C4-2B (cell line): ENCODE results near the gene TYW3.

ENCODE experiments used
- ZFX ChIP-seq: fragments of 450-650 bp; IDR thresholded peaks from 2 replicates; pipeline ENCODE4 v1.6.1; 2017
- TF ChIP-seq, protein P1 (sequence below): fragments of 450-650 bp; conservative IDR thresholded peaks from 2 replicates; pipeline ENCODE4 v1.5.1; 2017; ENCODE audit warnings: mild to moderate bottlenecking

DNA sequence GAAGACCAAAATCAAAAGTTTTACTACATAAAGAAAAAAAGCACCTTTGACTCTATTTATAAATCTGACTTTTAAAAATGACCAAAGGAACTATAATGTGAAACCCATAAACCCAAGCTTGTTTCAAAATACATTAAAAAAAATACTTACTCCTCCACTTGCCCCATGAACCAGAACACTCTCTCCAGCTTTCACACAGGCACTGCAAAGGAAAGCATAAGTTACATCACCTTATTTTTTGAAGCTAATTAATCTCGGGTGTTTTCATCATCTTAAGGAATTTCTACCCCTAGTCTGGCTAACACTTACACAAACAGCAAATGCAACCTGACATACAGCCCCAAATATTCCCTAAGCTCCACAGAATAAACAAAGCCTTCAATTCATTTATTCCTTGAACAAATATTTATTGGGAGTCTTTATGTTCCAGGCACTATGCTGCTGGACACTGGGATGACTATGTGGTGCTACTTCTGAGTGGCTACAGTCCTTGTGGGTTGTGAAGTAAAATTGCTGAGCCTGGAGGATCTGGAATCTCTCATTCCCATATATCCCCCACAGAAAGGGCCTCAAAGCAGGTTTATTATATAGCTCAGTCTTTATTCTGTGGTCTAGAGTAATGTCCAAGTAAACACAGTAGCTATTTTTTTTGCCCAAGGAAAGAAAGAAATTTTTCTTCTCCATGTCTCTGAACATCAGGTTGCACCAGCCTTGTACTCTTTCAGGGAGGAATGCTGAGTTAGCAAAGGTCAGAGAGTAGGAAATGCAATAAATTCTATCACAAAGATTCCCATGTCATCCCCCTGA, 18.3 kb upstream of the TYW3 start:
- TF ChIP-seq, protein P1, sequence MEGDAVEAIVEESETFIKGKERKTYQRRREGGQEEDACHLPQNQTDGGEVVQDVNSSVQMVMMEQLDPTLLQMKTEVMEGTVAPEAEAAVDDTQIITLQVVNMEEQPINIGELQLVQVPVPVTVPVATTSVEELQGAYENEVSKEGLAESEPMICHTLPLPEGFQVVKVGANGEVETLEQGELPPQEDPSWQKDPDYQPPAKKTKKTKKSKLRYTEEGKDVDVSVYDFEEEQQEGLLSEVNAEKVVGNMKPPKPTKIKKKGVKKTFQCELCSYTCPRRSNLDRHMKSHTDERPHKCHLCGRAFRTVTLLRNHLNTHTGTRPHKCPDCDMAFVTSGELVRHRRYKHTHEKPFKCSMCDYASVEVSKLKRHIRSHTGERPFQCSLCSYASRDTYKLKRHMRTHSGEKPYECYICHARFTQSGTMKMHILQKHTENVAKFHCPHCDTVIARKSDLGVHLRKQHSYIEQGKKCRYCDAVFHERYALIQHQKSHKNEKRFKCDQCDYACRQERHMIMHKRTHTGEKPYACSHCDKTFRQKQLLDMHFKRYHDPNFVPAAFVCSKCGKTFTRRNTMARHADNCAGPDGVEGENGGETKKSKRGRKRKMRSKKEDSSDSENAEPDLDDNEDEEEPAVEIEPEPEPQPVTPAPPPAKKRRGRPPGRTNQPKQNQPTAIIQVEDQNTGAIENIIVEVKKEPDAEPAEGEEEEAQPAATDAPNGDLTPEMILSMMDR = no peak
- TF ChIP-seq ZFX = no peak
